GM12801 (cell line): ENCODE data around the gene TEN1.

Source experiments
- TF ChIP-seq, protein P1 (sequence below): IDR thresholded peaks from one replicate; pipeline ENCODE4 v1.5.1; 2011; ENCODE audit warnings: control low read depth; ENCODE audit not compliant: insufficient read length; ENCODE audit errors: extremely low read depth

TEN1 gene

DNA sequence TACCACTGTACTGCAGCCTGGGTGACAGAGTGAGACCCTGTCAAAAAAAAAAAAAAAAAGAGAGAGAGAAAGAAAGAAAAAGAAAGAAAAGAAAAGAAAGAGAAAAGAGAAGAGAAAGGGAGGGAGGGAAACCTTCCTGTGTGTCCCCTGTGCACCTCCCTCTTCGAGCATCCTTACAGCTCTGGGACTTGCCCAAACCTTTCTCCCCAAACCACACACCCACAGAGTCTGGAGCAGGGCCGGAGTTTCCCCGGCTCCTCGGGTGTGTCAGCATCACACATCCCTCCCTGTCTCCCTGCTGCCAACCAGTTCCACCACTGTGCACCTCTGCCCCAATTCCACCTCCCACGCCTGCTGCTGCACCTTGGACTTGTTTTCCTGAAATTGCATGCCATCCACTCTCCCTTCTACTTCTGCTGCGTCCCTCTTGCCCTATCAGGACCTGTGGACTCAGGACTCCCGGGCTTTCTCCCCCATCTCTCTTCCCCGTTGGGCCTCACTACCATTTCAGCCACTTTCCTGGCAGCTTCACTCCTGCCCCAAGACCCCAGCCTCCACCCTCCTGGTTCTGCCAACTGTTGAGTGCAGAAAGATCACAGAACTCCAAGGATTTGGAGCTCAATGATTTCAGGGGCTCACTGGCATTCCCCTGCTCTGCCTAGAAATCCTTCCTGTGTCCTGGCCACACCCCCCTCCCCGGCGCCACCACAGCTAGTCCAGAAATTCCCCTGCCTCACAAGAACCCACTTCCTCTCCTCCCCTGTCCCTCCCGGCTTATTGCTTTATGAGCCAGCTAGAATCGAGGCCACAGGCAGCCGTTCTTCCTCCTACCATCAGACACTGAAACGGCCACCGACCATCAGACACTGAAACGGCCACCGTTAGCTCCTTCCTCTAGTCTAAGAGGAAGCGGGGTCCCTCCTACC, 17.9 kb downstream of the TEN1 start:
- TF ChIP-seq, protein P1, sequence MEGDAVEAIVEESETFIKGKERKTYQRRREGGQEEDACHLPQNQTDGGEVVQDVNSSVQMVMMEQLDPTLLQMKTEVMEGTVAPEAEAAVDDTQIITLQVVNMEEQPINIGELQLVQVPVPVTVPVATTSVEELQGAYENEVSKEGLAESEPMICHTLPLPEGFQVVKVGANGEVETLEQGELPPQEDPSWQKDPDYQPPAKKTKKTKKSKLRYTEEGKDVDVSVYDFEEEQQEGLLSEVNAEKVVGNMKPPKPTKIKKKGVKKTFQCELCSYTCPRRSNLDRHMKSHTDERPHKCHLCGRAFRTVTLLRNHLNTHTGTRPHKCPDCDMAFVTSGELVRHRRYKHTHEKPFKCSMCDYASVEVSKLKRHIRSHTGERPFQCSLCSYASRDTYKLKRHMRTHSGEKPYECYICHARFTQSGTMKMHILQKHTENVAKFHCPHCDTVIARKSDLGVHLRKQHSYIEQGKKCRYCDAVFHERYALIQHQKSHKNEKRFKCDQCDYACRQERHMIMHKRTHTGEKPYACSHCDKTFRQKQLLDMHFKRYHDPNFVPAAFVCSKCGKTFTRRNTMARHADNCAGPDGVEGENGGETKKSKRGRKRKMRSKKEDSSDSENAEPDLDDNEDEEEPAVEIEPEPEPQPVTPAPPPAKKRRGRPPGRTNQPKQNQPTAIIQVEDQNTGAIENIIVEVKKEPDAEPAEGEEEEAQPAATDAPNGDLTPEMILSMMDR, result no peak

DNA sequence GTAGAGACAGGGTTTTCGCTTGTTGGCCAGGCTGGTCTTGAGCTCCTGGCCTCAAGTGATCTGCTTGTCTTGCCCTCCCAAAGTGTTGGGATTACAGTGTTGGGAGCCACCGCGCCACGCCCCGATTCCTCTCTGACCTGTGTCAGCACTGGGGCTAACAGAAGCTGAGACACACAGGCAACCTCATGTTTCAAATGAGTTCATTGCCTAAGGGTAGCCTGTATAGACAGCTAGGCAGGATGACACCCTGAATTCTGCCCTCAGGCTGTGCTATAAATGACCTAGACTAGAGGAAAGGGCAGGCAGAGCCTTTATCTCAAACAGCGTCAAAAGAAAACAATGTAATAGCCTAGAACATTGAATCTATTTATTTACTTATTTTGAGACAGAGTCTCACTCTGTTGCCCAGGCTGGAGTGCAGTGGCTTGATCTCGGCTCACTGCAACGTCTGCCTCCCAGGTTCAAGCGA, 19.3 kb downstream of the TEN1 start:
- TF ChIP-seq, protein P1, result no peak

DNA sequence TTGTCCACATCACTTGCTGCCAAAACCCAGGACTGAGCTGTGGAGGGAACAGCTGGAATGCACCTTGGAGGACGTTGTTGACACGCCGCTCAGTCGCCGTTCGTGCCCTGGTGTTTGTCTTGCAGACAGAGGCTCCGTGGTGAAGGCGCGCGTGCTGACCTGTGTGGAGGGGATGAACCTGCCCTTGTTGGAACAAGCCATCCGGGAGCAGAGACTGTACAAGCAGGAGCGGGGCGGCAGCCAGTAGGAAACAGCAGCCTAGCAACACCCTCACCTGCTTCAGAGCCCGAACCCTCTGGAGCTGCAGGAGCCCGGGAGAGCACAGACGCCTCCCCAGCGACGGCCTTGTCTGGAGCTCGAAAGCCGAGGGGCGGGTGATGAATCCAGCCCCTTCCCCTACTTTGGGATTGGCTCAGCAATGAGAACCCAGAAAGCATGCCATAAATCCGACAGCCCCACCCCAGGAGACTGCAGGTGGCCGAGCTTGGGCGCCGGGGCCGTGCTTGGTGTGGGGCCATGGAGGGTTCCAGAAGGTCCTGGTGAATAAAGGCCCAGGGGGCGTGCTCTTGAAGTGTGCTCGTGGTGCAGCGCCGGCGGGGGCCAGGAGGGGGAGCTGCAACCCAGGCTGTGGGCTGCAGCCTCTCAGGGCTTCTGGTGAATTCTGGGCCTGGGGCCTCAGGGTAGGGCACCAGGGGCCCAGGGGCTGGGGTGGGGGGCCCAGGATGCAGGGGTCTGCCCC, 21.1 kb downstream of the TEN1 start:
- TF ChIP-seq, protein P1, result no peak

DNA sequence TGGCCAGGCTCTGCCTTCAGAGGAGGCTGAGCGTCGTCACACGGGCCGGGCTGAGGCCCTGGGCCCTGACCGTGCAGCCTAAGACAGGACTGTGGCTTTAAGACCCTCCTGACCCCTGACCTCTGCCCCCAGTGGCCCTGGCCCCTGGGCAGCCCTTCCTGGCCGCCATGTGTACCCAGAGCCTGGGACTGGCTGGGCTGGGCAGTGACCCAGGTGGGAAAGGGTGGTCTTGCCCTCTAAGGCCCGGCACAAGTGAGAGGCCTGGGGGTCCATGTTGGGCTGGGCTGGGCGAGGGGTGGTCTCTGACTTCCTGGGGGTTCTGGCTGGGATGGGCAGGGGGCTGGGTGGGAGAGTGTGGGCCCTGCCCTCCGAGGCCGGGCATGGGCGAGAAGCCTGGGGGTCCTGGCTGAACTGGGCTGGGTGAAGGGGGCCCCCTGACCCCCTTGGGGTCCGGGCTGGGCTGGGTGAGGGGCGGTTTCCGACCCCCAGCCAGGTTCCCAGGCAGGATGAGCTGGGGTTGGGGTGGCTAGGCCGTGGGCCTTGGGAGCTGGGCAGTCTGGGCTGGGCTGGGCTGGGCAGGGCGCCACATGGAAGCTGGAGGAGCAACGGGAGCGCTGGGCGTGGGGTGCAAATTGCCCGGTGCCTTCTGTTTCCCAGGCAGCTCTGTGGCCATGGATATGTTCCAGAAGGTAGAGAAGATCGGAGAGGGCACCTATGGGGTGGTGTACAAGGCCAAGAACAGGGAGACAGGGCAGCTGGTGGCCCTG, 21.9 kb downstream of the TEN1 start, which contains the start of gene CDK3:
Gene CDK3, plus strand, starts transcription at position 101 of the 767 bp plus-strand sequence. Its CDS starts 571 bp downstream, at position 672.
- TF ChIP-seq, protein P1, result no peak

DNA sequence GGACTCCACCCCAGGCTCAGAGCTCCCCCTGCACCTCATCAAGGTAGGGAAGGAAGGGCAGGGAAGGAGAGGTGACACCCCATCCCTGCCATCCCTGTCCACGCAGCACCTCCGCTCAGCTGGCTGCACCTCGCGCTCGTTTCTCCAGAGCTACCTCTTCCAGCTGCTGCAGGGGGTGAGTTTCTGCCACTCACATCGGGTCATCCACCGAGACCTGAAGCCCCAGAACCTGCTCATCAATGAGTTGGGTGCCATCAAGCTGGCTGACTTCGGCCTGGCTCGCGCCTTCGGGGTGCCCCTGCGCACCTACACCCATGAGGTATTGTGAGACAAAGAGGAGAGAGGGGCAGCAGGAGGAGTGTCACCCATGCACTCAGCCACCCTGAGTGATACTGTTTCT, 23.1 kb downstream of the TEN1 start:
- TF ChIP-seq, protein P1, result no peak

DNA sequence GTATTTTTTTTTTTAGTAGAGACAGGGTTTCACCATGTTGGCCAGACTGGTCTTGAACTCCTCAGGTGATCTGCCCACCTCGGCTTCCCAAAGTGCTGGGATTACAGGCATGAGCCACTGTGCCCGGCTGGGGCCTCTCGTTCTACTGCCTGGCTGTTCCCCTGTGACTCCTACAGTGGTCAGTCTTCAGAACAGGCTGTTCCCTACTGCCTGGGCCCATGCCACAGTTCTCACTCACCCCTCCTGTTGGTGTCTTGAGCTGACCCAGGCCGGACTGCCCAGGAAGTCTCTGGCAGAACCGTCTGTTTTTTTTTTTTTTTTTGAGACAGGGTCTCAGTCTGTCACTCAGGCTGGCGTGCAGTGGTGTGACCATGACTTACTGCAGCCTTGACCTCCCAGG, 24.9 kb downstream of the TEN1 start:
- TF ChIP-seq, protein P1, result no peak
